ENCODE data around the gene ODAD4.

ODAD4 gene, protein sequence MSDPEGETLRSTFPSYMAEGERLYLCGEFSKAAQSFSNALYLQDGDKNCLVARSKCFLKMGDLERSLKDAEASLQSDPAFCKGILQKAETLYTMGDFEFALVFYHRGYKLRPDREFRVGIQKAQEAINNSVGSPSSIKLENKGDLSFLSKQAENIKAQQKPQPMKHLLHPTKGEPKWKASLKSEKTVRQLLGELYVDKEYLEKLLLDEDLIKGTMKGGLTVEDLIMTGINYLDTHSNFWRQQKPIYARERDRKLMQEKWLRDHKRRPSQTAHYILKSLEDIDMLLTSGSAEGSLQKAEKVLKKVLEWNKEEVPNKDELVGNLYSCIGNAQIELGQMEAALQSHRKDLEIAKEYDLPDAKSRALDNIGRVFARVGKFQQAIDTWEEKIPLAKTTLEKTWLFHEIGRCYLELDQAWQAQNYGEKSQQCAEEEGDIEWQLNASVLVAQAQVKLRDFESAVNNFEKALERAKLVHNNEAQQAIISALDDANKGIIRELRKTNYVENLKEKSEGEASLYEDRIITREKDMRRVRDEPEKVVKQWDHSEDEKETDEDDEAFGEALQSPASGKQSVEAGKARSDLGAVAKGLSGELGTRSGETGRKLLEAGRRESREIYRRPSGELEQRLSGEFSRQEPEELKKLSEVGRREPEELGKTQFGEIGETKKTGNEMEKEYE

DNA sequence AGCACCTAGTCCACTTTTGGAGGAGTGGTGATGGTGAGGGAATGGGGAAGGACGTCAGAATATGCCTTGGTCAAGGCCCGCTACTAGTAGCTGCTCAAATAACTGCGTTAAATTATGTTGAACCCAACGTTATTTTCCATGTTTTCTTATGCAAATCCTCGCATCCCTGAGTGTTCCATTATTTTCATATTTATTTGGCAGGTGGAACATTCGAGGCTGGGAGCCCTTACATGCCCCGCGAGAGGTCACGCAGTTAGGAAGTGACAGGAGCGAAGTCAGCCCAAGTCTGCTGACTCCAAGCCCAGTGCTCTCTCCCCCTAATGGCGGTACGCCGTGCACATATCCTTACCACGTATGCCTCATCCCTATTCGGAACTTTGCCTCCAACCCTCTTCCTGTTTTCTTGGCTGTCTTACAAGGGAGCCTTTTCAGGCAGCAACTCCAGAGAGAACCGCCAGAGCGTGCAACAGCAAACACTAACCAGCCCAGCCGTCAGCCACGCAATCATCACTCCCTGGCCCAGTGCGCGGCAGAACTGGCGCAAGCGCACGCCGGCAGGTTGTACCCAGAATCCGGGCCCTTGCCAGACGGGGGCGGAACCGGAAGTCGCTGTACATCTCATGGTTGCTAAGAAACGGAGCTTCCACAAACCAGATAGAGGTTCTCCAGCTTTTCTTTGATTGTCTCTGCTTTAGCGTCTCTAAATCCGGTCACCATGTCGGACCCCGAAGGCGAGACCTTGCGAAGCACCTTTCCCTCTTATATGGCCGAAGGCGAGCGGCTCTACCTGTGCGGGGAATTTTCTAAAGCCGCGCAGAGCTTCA lies at the start of gene ODAD4:
Gene ODAD4 (plus strand): TSS at position 609 of the 824 bp plus-strand sequence. CDS start 107 bp downstream, at position 716.
- DNase-seq (ENCODE audit: insufficient read length, low spot score) (peak; percentile 94), FAIRE-seq (no peak)
- TF ChIP-seq, protein P1, sequence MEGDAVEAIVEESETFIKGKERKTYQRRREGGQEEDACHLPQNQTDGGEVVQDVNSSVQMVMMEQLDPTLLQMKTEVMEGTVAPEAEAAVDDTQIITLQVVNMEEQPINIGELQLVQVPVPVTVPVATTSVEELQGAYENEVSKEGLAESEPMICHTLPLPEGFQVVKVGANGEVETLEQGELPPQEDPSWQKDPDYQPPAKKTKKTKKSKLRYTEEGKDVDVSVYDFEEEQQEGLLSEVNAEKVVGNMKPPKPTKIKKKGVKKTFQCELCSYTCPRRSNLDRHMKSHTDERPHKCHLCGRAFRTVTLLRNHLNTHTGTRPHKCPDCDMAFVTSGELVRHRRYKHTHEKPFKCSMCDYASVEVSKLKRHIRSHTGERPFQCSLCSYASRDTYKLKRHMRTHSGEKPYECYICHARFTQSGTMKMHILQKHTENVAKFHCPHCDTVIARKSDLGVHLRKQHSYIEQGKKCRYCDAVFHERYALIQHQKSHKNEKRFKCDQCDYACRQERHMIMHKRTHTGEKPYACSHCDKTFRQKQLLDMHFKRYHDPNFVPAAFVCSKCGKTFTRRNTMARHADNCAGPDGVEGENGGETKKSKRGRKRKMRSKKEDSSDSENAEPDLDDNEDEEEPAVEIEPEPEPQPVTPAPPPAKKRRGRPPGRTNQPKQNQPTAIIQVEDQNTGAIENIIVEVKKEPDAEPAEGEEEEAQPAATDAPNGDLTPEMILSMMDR (IDR thresholded peaks at IDR 0.05; ENCODE audit: insufficient read depth, missing control alignments), result peak; percentile 35

DNA sequence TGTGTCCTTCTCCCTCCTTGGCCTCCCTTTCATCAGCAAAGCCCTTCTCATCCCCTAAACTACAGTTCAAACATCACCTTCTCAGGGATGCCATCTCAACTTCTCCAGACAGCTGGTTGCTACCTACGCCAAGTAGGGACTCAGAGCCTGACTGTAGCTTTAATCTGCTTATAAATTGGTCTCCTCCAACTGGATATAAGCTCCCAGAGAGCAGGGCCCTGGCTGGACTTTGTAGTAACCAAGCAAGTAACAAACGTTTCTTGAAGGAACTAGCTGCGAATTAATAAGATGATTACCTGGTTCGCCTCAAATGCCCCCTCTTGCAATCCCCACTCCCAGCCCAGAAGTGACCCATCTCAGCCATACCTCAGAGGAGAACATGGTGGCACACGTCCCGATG lies 47.7 kb upstream of the ODAD4 start:
- TF ChIP-seq, protein P1 (IDR thresholded peaks at IDR 0.05; ENCODE audit: insufficient read depth, missing control alignments), result no peak
- FAIRE-seq (no peak), DNase-seq (ENCODE audit: insufficient read length, low spot score) (peak; percentile 41)

DNA sequence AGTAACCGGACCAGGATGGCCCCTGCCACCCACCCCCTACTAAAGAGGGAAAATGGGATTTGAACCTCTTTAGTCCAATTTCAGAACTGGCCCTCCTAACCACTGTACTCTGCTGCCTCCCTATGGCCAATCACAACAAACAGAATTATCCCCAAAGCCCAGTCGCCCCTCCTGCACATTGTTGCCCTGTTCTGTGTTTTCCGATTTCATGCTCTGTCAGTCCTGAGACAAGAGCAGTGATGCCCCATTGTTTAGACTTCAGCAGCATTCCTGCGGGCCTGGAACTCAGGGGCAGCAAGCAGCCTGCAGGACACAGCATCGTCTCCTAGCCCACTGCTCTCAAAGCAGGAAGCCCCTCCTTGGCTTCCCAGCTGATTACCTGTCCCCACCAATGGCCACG lies 44.7 kb upstream of the ODAD4 start:
- no peak for DNase-seq (ENCODE audit: insufficient read length, low spot score)
- FAIRE-seq, result no peak
- TF ChIP-seq, protein P1 (IDR thresholded peaks at IDR 0.05; ENCODE audit: insufficient read depth, missing control alignments), result peak; percentile 42

DNA sequence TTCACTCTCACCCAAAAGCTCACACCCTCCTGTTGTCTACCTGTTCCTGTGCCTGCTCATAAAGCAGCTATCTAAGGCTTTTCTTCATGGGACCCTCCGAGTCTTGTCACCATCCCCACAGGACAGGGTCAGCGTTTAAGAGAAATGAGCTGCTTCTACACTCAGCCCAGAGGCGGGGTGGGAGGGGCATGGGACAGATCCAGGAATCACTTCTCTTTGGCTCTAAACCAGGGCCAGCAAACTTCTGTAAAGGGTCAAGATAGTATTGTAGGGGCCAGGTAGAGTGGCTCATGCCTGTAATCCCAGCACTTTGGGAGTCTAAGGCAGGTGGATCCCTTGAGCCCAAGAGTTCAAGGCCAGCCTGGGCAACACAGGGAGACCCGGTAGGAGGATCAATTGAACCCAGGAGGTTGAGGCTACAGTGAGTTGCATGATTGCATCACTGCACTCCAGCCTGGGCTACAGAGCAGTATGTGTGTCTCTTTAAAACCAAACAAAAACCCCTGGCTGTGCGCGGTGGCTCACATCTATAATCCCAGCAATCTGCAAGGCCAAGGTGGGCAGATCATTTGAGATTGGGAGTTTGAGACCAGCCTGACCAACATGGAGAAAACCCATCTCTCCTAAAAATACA lies 42.0 kb upstream of the ODAD4 start:
- FAIRE-seq, result no peak
- DNase-seq (ENCODE audit: insufficient read length, low spot score), result no peak
- TF ChIP-seq, protein P1 (IDR thresholded peaks at IDR 0.05; ENCODE audit: insufficient read depth, missing control alignments), result no peak

DNA sequence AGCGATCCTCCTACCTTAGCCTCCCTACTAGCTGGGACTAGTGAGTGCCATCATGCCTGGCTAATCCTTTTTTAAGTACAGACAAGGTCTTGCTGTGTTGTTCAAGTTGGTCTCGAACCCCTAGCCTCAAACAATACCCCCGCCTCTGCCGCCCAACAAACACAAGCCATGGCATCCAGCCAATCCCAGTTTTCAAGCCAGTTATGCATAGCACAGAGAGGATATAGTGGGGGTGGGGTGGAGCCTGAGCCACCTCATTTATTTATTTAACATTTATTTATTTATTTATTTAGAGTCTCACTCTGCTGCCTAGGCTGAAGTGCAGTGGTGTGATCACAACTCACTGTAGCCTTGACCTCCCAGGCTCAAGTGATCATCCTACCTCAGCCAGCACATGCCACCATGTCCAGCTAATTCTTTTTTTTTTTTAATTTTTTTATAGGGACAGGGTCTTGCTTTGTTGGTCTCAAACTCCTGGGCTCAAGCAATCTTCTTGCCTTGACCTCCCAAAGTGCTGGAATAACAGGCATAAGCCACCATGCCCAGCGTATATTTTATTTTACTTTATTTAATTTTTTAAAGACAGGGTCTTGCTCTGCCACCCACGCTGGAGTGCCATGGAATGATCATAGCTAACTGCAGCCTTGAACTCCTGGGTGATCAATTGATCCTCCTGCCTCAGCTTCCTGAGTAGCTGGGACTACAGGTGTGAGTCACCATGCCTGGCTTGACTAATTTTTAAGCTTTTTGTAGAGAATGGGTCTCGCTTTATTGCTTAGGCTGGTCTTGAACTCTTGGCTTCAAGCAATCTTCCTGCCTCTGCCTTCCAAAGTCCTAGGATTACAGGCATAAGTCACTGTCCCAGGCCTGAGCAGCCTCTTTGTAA lies 39.0 kb upstream of the ODAD4 start:
- TF ChIP-seq, protein P1 (IDR thresholded peaks at IDR 0.05; ENCODE audit: insufficient read depth, missing control alignments), result no peak
- FAIRE-seq (no peak), DNase-seq (ENCODE audit: insufficient read length, low spot score) (no peak)

DNA sequence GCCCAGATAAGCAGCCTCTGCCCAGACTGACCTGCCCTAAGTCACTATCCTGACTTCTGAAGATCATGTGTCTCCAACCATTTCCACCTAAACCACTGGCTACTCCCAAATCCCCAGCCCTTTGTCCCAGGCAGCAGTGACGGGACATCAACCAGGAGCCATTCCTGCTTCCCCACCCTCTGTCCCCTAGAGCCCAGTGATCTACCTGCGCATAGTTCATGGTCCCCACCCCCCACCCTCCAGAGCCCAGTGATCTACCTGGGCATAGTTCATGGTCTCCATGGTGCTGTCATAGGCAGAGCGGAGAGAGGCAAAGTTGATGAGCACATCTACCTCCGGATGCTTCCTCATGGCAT lies 38.4 kb upstream of the ODAD4 start:
- TF ChIP-seq, protein P1 (IDR thresholded peaks at IDR 0.05; ENCODE audit: insufficient read depth, missing control alignments), result no peak
- DNase-seq (ENCODE audit: insufficient read length, low spot score), result no peak
- FAIRE-seq, result no peak
